ENCODE measurements around the gene SLC4A1. TPM values are rescaled to one million over a fixed set of nuclear protein-coding genes. Genes with fewer than 3 reads are reported as not detected.

The SLC4A1 gene
- 9.2 TPM for total RNA-seq

GRCh38 chr17:44267818-44268490 is at the start of gene SLC4A1:
TSS of gene SLC4A1 (minus strand) at chr17:44268135. CDS start at chr17:44262866, 5,269 bp downstream.

GRCh38 chr17:44308320-44308818 is 40.4 kb upstream of the SLC4A1 start, which contains the start of gene RUNDC3A:
TSS of gene RUNDC3A (plus strand) at chr17:44308601. CDS start at chr17:44308833, 232 bp downstream.

DNA sequence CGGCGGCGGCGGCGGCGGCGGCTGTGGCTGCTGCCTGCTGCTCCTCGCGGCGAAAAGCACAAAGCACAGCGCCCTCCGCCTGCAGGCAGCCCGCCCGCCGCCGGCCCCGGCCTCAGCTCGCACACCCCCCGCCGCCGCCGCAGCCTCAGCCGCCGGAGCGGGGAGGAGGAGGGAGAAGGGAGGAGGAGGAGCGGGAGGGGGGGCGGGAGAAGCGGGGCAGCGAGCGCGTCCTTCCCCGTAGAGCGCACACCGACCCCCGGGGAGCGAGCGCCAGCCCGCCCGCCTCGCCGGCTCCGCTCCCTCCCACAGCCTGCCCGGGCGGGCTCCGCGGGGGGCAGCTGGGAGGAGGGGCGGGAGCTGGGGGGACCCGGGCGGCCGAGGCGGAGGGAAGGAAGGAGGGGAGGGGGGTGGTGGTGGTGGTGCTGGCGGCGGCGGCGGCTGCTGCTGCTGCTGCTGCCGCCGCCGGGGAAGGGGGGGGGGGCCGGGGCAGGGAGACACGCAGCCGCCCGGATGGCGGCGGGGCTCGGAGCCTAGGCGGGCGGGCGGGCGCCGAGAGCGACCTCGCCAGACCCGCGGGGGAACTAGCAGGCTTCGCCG is 48.2 kb downstream of the SLC4A1 start, which contains the start of gene UBTF:
TSS of gene UBTF (minus strand) at position 60 of the 597 bp plus-strand sequence. CDS start 1,446 bp downstream, outside the sequence.

GRCh38 chr17:44199553-44200477 is 68.1 kb downstream of the SLC4A1 start, which contains the start of gene ATXN7L3:
TSS of gene ATXN7L3 (minus strand) at chr17:44199884. CDS start at chr17:44198070, 1,814 bp downstream.

Small RNA genes within 50 kb of the gene (small RNA-seq; reads per million reads assigned to genes)
- gene MIR6782 = 0.08 reads per million
- not detected for gene RF00012
- 0.08 reads per million for gene RN7SL507P
- gene RNU6-453P = not detected

Other genes with a start within 250 kb of the SLC4A1 start
- gene LSM12, start 201.5 kb downstream of the SLC4A1 start, total RNA-seq = 36.7 TPM
- gene G6PC3, start 197.4 kb downstream of the SLC4A1 start, total RNA-seq = 24.7 TPM
- 82.4 TPM for gene HDAC5, start 144.5 kb downstream of the SLC4A1 start, total RNA-seq
- 1.8 TPM for gene HROB, start 126.2 kb downstream of the SLC4A1 start, total RNA-seq
- not detected for gene ASB16, start 97.4 kb downstream of the SLC4A1 start, total RNA-seq
- 32.1 TPM for gene TMUB2, start 81.2 kb downstream of the SLC4A1 start, total RNA-seq
- gene ATXN7L3, start 68.3 kb downstream of the SLC4A1 start, total RNA-seq = 80.3 TPM
- 72.7 TPM for gene UBTF, start 48.5 kb downstream of the SLC4A1 start, total RNA-seq
- 110 TPM for gene RUNDC3A, start 40.5 kb upstream of the SLC4A1 start, total RNA-seq
- gene SLC25A39, start 56.7 kb upstream of the SLC4A1 start, total RNA-seq = 46.1 TPM
- 95.3 TPM for gene GRN, start 77.2 kb upstream of the SLC4A1 start, total RNA-seq
- 51.4 TPM for gene FAM171A2, start 95.7 kb upstream of the SLC4A1 start, total RNA-seq
- gene ITGA2B, start 121.5 kb upstream of the SLC4A1 start, total RNA-seq = 2.3 TPM
- 39.2 TPM for gene GPATCH8, start 235.3 kb upstream of the SLC4A1 start, total RNA-seq

Data from diencephalon (tissue), 1 donor.